Lower lobe of right lung (tissue), 2 donors: Measurements from ENCODE around the gene TMEM259. TPM values are rescaled to one million over a fixed set of nuclear protein-coding genes. Genes with fewer than 3 reads are reported as not detected.

ENCODE experiments used
- ATAC-seq, 2 donors: fragments of 200-7000 bp; cut with Tn5 transposase; one replicate each; pipeline ENCODE4 v1.9.1; 2020 to 2022; ENCODE audit warnings: mild to moderate bottlenecking in 2 of 2, moderate library complexity in 2 of 2
- DNase-seq: peaks from one replicate; pipeline ENCODE4 v3.0.0-alpha.2; 2020
- H3K27ac ChIP-seq: fragments of 200-600 bp; one replicate; pipeline ENCODE4 v1.8.0; 2022
- H3K27me3 ChIP-seq: fragments of 200-600 bp; one replicate; pipeline ENCODE4 v1.8.0; 2022; ENCODE audit warnings: low read depth
- H3K36me3 ChIP-seq: fragments of 200-600 bp; one replicate; pipeline ENCODE4 v1.8.0; 2022; ENCODE audit warnings: mild to moderate bottlenecking
- H3K4me1 ChIP-seq: fragments of 200-600 bp; one replicate; pipeline ENCODE4 v1.8.0; 2022
- H3K4me3 ChIP-seq: fragments of 200-600 bp; one replicate; pipeline ENCODE4 v1.8.0; 2022; ENCODE audit warnings: mild to moderate bottlenecking
- H3K9me3 ChIP-seq: fragments of 200-600 bp; one replicate; pipeline ENCODE4 v1.8.0; 2022
- intact Hi-C: fragments of 100-400 bp; cut with DNase I; formaldehyde crosslinking; loops from one replicate; pipeline ENCODE4 v1.11.0; 2022
- total RNA-seq: library from RNA; stranded (reverse); fragmentation: NEBNext Ultra II Directional; extraction: Animal tissue kit (Norgen Biotek cat#: 25700); gene quantifications from one replicate; pipeline ENCODE4 v1.2.1, GENCODE V29; 2021
- TF ChIP-seq, protein P1 (sequence below): fragments of 200-600 bp; IDR thresholded peaks from one replicate; pipeline ENCODE4 v1.8.0; 2022; ENCODE audit warnings: antibody characterized with exemption, mild to moderate bottlenecking
- donor health status: DM: no; HTN: yes; CAD: no; lungs with severe emphysema.

TMEM259 gene
- total RNA-seq, 1 donor from 2014 or later = 159 TPM

DNA sequence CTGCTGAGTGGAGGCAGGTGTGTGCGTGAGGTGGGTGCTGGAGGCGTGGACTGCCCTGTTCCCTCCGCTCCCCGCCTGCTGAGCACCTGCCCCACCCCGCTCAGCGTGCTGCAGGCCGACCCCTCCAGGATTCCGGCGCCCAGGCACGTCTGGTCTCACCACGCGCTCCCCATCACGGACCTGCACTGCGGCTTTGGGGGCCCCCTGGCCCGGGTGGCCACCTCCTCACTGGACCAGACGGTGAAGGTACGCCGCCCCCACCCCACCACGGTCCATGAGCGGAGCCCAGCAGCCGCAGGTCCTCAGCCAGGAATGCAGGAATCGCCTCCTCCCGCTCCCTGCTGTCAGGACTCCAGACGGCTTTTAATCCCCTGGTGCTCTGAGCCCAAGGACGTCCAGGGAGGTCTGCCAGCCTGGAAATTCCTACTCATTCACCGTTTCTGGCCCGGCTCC, 30.8 kb downstream of the TMEM259 start:
- ATAC-seq (no peak), DNase-seq (no peak)
- intact Hi-C loops = no loop called here
- Histone ChIP-seq H3K27me3 (peaks cover 5% of the 10 kb centered on the region), H3K36me3 (peaks cover 51% of the 10 kb centered on the region), H3K4me3 (no peak overlapping the region), H3K9me3 (no peaks in the 10 kb centered on the region), H3K27ac (no peak overlapping the region), H3K4me1 (peaks cover 2% of the 10 kb centered on the region)
- TF ChIP-seq, protein P1, sequence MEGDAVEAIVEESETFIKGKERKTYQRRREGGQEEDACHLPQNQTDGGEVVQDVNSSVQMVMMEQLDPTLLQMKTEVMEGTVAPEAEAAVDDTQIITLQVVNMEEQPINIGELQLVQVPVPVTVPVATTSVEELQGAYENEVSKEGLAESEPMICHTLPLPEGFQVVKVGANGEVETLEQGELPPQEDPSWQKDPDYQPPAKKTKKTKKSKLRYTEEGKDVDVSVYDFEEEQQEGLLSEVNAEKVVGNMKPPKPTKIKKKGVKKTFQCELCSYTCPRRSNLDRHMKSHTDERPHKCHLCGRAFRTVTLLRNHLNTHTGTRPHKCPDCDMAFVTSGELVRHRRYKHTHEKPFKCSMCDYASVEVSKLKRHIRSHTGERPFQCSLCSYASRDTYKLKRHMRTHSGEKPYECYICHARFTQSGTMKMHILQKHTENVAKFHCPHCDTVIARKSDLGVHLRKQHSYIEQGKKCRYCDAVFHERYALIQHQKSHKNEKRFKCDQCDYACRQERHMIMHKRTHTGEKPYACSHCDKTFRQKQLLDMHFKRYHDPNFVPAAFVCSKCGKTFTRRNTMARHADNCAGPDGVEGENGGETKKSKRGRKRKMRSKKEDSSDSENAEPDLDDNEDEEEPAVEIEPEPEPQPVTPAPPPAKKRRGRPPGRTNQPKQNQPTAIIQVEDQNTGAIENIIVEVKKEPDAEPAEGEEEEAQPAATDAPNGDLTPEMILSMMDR = no peak

- Histone ChIP-seq H3K27me3 (no peaks in the 10 kb centered on the region), H3K4me1 (peaks cover 7% of the 10 kb centered on the region), H3K4me3 (no peak overlapping the region), H3K27ac (no peak overlapping the region), H3K36me3 (peaks cover 51% of the 10 kb centered on the region), H3K9me3 (no peaks in the 10 kb centered on the region)
- intact Hi-C loops = loop anchor here (10.0 kb wide), 1 partner anchor 215 kb away; no protein-coding TSS in a partner anchor
- DNase-seq (no peak), ATAC-seq (no peak)
- TF ChIP-seq, protein P1 = no peak
Observed at GRCh38 chr19:989381-990081, 31.4 kb downstream of the TMEM259 start.

GRCh38 chr19:988510-988909, 32.4 kb downstream of the TMEM259 start:
- H3K4me1 ChIP-seq = peaks cover 12% of the 10 kb centered on the region
- H3K27me3 ChIP-seq = no peaks in the 10 kb centered on the region
- ATAC-seq = no peak
- TF ChIP-seq, protein P1 = no peak
- H3K9me3 ChIP-seq = no peaks in the 10 kb centered on the region
- H3K27ac ChIP-seq = no peak overlapping the region
- intact Hi-C loops = loop anchor here (10.0 kb wide), 1 partner anchor 214 kb away; no protein-coding TSS in a partner anchor
- peak; percentile 39 for DNase-seq
- no peak overlapping the region for H3K4me3 ChIP-seq
- peaks cover 46% of the 10 kb centered on the region for H3K36me3 ChIP-seq

- no peaks in the 10 kb centered on the region for H3K27me3 ChIP-seq
- DNase-seq (no peak), ATAC-seq (no peak)
- H3K9me3 ChIP-seq = no peaks in the 10 kb centered on the region
- peaks cover 43% of the 10 kb centered on the region for H3K36me3 ChIP-seq
- H3K27ac ChIP-seq = no peak overlapping the region
- intact Hi-C loops = loop anchor here (10.0 kb wide), 1 partner anchor 213 kb away; no protein-coding TSS in a partner anchor
- TF ChIP-seq, protein P1 = no peak
- H3K4me1 ChIP-seq = peaks cover 17% of the 10 kb centered on the region
- H3K4me3 ChIP-seq = no peak overlapping the region
Observed at GRCh38 chr19:988081-988480, 32.8 kb downstream of the TMEM259 start.

- peak; percentile 43 for DNase-seq
- no peaks in the 10 kb centered on the region for H3K27me3 ChIP-seq
- intact Hi-C loops = loop anchor here (10.0 kb wide), 1 partner anchor 211 kb away; no protein-coding TSS in a partner anchor
- TF ChIP-seq, protein P1 = no peak
- H3K4me3 ChIP-seq = no peak overlapping the region
- no peak for ATAC-seq
- peaks cover 32% of the 10 kb centered on the region for H3K36me3 ChIP-seq
- H3K9me3 ChIP-seq = no peaks in the 10 kb centered on the region
- peaks cover 25% of the 10 kb centered on the region for H3K4me1 ChIP-seq
- H3K27ac ChIP-seq = no peak overlapping the region
Observed at GRCh38 chr19:986083-986482, 34.8 kb downstream of the TMEM259 start.
